ENCODE measurements around the gene SPRY4.

Gene SPRY4

GRCh38 chr5:142263346-142263745, 61.5 kb downstream of the SPRY4 start:
- H3K4me3 ChIP-seq (ENCODE audit: low read length), result no peak overlapping the region
- H3K79me2 ChIP-seq (ENCODE audit: control insufficient read depth, low read length), result no peaks in the 10 kb centered on the region
- H3K36me3 ChIP-seq (ENCODE audit: control insufficient read depth, low read length), result no peaks in the 10 kb centered on the region
- H3K27me3 ChIP-seq (ENCODE audit: control insufficient read depth, low read length), result no peaks in the 10 kb centered on the region
- H3F3A ChIP-seq (ENCODE audit: control insufficient read depth, insufficient read depth), result no peaks in the 10 kb centered on the region
- H3K9me2 ChIP-seq (replicated peaks; ENCODE audit: control insufficient read depth, low read length), result no peaks in the 10 kb centered on the region
- no peaks in the 10 kb centered on the region for H3K4me1 ChIP-seq (ENCODE audit: control insufficient read depth, low read length)
- no peak for TF ChIP-seq EZH2phosphoT487 (IDR thresholded peaks at IDR 0.05; ENCODE audit: borderline replicate concordance, low read length)
- no peak for TF ChIP-seq CTCF (IDR thresholded peaks at IDR 0.05; ENCODE audit: low read depth, low read length, poor library complexity, severe bottlenecking)
- no peak overlapping the region for H3K4me2 ChIP-seq (ENCODE audit: low read length)
- H3K27ac ChIP-seq (ENCODE audit: low read depth, low read length), result no peak overlapping the region
- no peaks in the 10 kb centered on the region for H3K9me3 ChIP-seq (ENCODE audit: control insufficient read depth, insufficient read depth, low read length)
- H4K20me1 ChIP-seq (ENCODE audit: control insufficient read depth, insufficient read depth, low read depth, low read length), result no peaks in the 10 kb centered on the region

- no peaks in the 10 kb centered on the region for H3K9me3 ChIP-seq (ENCODE audit: control insufficient read depth, insufficient read depth, low read length)
- no peaks in the 10 kb centered on the region for H3K4me1 ChIP-seq (ENCODE audit: control insufficient read depth, low read length)
- H4K20me1 ChIP-seq (ENCODE audit: control insufficient read depth, insufficient read depth, low read depth, low read length), result no peaks in the 10 kb centered on the region
- H3K27me3 ChIP-seq (ENCODE audit: control insufficient read depth, low read length), result no peaks in the 10 kb centered on the region
- no peaks in the 10 kb centered on the region for H3K9me2 ChIP-seq (replicated peaks; ENCODE audit: control insufficient read depth, low read length)
- no peak overlapping the region for H3K4me3 ChIP-seq (ENCODE audit: low read length)
- no peaks in the 10 kb centered on the region for H3K36me3 ChIP-seq (ENCODE audit: control insufficient read depth, low read length)
- TF ChIP-seq EZH2phosphoT487 (IDR thresholded peaks at IDR 0.05; ENCODE audit: borderline replicate concordance, low read length) (no peak), CTCF (IDR thresholded peaks at IDR 0.05; ENCODE audit: low read depth, low read length, poor library complexity, severe bottlenecking) (no peak)
- H3K4me2 ChIP-seq (ENCODE audit: low read length), result no peak overlapping the region
- H3K27ac ChIP-seq (ENCODE audit: low read depth, low read length), result no peak overlapping the region
- no peaks in the 10 kb centered on the region for H3F3A ChIP-seq (ENCODE audit: control insufficient read depth, insufficient read depth)
- H3K79me2 ChIP-seq (ENCODE audit: control insufficient read depth, low read length), result no peaks in the 10 kb centered on the region
These were observed 62.1 kb downstream of the SPRY4 start for GRCh38 chr5:142262683-142263082.
